Measurements from ENCODE around the gene CHMP2A.
"Not testable (repeated sequence)": the region's sequence is repeated elsewhere in the genome, so short reads cannot be mapped to it uniquely, and the experiment has no call there.

Gene CHMP2A

GRCh38 chr19:58510084-58510862, 44.6 kb downstream of the CHMP2A start:
- H3K4me1 Mint-ChIP-seq: peaks cover 20% of the 10 kb centered on the region
- no peak overlapping the region for H3K27ac Mint-ChIP-seq
- peaks cover 10% of the 10 kb centered on the region for H3K9me3 Mint-ChIP-seq
- H3K4me3 Mint-ChIP-seq: no peak overlapping the region
- H3K27me3 Mint-ChIP-seq: no peaks in the 10 kb centered on the region
- CTCF ChIA-PET: no interaction called here
- DNase-seq: no peak
- H3K36me3 Mint-ChIP-seq: peaks cover 9% of the 10 kb centered on the region

DNA sequence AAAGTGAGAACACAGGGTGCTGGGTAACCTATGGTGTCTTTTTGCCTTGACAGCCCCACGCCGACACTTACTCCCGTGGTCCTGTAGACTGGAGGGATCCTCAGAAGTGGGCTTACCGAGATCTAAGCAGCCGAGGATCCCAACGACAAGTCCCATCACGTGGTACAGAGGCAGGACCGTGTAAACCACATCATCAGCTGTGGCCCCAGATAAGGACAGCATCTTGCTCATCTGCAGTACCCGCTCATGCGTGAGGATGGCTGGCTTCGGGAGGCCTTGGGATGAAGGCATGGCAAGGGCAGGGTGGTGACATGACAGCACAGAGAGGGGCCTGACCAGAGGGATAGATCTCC, 45.2 kb downstream of the CHMP2A start:
- no peak overlapping the region for H3K27ac Mint-ChIP-seq
- no peak for DNase-seq

DNA sequence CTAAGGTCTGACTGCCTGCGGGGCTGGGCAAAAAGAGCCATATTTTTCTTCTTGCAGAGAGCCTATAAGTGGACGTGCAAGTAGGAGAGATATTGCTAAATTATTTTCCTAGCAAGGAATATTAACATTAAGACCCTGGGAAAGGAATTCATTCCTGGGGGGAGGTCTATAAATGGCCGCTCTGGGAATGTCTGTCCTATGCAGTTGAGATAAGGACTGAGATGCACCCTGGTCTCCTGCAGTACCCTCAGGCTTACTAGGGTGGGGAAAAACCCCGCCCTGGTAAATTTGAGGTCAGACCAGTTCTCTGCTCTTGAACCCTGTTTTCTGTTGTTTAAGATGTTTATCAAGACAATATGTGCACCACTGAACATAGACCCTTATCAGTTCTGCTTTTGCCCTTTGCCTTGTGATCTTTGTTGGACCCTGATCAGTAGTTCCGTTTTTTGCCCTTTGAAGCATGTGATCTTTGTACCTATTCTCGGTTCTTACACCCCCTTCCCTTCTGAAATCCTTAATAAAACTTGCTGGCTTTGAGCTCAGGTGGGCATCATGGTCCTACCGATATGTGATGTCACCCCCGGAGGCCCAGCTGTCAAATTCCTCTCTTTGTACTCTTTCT, 47.2 kb downstream of the CHMP2A start:
- CTCF ChIA-PET, H3K4me1 Mint-ChIP-seq, DNase-seq, H3K27me3 Mint-ChIP-seq, H3K4me3 Mint-ChIP-seq, H3K27ac Mint-ChIP-seq, H3K36me3 Mint-ChIP-seq: not testable (repeated sequence)
- peaks cover 10% of the 10 kb centered on the region for H3K9me3 Mint-ChIP-seq

More for the DNA sequence above, 45.2 kb downstream of the CHMP2A start:
- peaks cover 6% of the 10 kb centered on the region for H3K36me3 Mint-ChIP-seq
- peaks cover 16% of the 10 kb centered on the region for H3K4me1 Mint-ChIP-seq
- peaks cover 10% of the 10 kb centered on the region for H3K9me3 Mint-ChIP-seq
- CTCF ChIA-PET: no interaction called here
- H3K27me3 Mint-ChIP-seq: no peaks in the 10 kb centered on the region
- no peak overlapping the region for H3K4me3 Mint-ChIP-seq
